GM19351 (cell line): ENCODE measurements around the gene CYP2C19.
"Not testable (repeated sequence)": the region's sequence is repeated elsewhere in the genome, so short reads cannot be mapped to it uniquely, and the experiment has no call there.

ENCODE experiments used
- ATAC-seq: cut with Tn5 transposase; IDR thresholded peaks from one replicate; pipeline ENCODE4 v1.9.1; 2021; ENCODE audit warnings: mild to moderate bottlenecking, moderate library complexity; ENCODE audit not compliant: unreplicated experiment

CYP2C19 gene

GRCh38 chr10:94762393-94762792, at the start of gene CYP2C19:
TSS of gene CYP2C19 (plus strand) at chr10:94762681. CDS start at chr10:94762706, 25 bp downstream.
- no peak for ATAC-seq

- ATAC-seq = no peak
These were observed 36.6 kb upstream of the CYP2C19 start for GRCh38 chr10:94725871-94726270.

- no peak for ATAC-seq
These were observed 27.3 kb upstream of the CYP2C19 start for GRCh38 chr10:94735197-94735596.

- ATAC-seq = no peak
These were observed 23.9 kb upstream of the CYP2C19 start for GRCh38 chr10:94738588-94738987.

- ATAC-seq = no peak
These were observed 15.3 kb upstream of the CYP2C19 start for GRCh38 chr10:94747137-94747536.

- no peak for ATAC-seq
These were observed 14.6 kb upstream of the CYP2C19 start for GRCh38 chr10:94747838-94748237.

GRCh38 chr10:94757916-94758315, 4.6 kb upstream of the CYP2C19 start:
- ATAC-seq = no peak

GRCh38 chr10:94760586-94761178, 1.8 kb upstream of the CYP2C19 start:
- ATAC-seq = no peak

- not testable (repeated sequence) for ATAC-seq
These were observed 12.9 kb downstream of the CYP2C19 start for GRCh38 chr10:94775425-94775824.

- no peak for ATAC-seq
These were observed 15.5 kb downstream of the CYP2C19 start for GRCh38 chr10:94777886-94778458.

- ATAC-seq = no peak
These were observed 18.4 kb downstream of the CYP2C19 start for GRCh38 chr10:94780844-94781243.

- ATAC-seq = no peak
These were observed 21.8 kb downstream of the CYP2C19 start for GRCh38 chr10:94784256-94784655.

GRCh38 chr10:94785211-94785610, 22.7 kb downstream of the CYP2C19 start:
- ATAC-seq = no peak

- not testable (repeated sequence) for ATAC-seq
These were observed 38.1 kb downstream of the CYP2C19 start for GRCh38 chr10:94800551-94800950.

GRCh38 chr10:94803307-94803706, 40.8 kb downstream of the CYP2C19 start:
- ATAC-seq = no peak

GRCh38 chr10:94830025-94830424, 67.5 kb downstream of the CYP2C19 start:
- ATAC-seq = not testable (repeated sequence)

GRCh38 chr10:94846204-94846603, 83.7 kb downstream of the CYP2C19 start:
- no peak for ATAC-seq

- no peak for ATAC-seq
These were observed 88.3 kb downstream of the CYP2C19 start for GRCh38 chr10:94850766-94851165.

GRCh38 chr10:94851263-94851662, 88.8 kb downstream of the CYP2C19 start:
- ATAC-seq = no peak

- no peak for ATAC-seq
These were observed 90.0 kb downstream of the CYP2C19 start for GRCh38 chr10:94852438-94852837.

GRCh38 chr10:94853065-94853464, 90.6 kb downstream of the CYP2C19 start:
- ATAC-seq = no peak

GRCh38 chr10:94858005-94858404, 95.5 kb downstream of the CYP2C19 start:
- ATAC-seq = no peak

- no peak for ATAC-seq
These were observed 96.6 kb downstream of the CYP2C19 start for GRCh38 chr10:94859086-94859485.
